K562 (cell line): ENCODE data around the gene CNR2. TPM values are rescaled to one million over a fixed set of nuclear protein-coding genes. Genes with fewer than 3 reads are reported as not detected.

Source experiments
- ATAC-seq: fragments of 200-7000 bp; cut with Tn5 transposase; 3 replicates; pipeline ENCODE4 v1.9.1; 2020; ENCODE audit warnings: moderate library complexity
- BruUV-seq: library from RNA; stranded (reverse); fragments of 400-500 nt; replicated peaks from 2 replicates; lab custom pipeline; 2021; lab: Mats Ljungman, UMichigan
- CTCF ChIA-PET: fragments of 300-600 bp; formaldehyde crosslinking; extraction: SDS; loops from one replicate; lab custom pipeline; 2021; ENCODE audit warnings: low intra/inter-chr PET ratio; lab: Yijun Ruan, JAX
- POLR2A ChIA-PET: fragments of 300-600, 350-650 bp; sonication (Branson Sonifier 250); formaldehyde crosslinking; extraction: SDS; loops from one replicate; lab custom pipeline; 2021; ENCODE audit warnings: antibody characterized with exemption, inconsistent platforms; lab: Yijun Ruan, JAX
- DNase-seq, 4 experiments: peaks; one replicate each; pipeline versions ENCODE4 v3.0.0 to v3.0.0-alpha.2; 2011 to 2018; ENCODE audit warnings: low spot score in 3 of 4, mixed read lengths in 3 of 4; ENCODE audit errors: extremely low read depth in 1 of 4
- FAIRE-seq: peaks from 2 replicates; lab custom pipeline; 2011; peaks lifted over from hg19 to GRCh38; lab: Jason Lieb, UNC
- H2AFZ ChIP-seq: 2 replicates; pipeline ENCODE4 v1.6.0; 2011; ENCODE audit warnings: low read depth, low read length, control low read depth, inconsistent platforms
- H3K27ac ChIP-seq: fragments of 200-600 bp; 3 replicates; pipeline ENCODE4 v1.8.0; 2011; ENCODE audit warnings: low read depth, mild to moderate bottlenecking, control low read depth, inconsistent platforms, low read length, moderate library complexity, mixed read lengths; ENCODE audit errors: extremely low read depth
- H3K27me3 ChIP-seq, 2 experiments: fragments of 300-600 bp in 1 of 2; 2 replicates in 1 of 2; 3 replicates in 1 of 2; pipeline versions ENCODE4 v1.6.0 to v1.8.0; 2011; ENCODE audit warnings: inconsistent platforms in 2 of 2, low read length in 2 of 2, mild to moderate bottlenecking in 1 of 2, mixed read lengths in 1 of 2, moderate library complexity in 1 of 2; ENCODE audit not compliant: control insufficient read depth in 2 of 2, insufficient read depth in 2 of 2
- H3K36me3 ChIP-seq: fragments of 300-600 bp; 3 replicates; pipeline ENCODE4 v1.8.0; 2011; ENCODE audit warnings: mild to moderate bottlenecking, low read length, inconsistent platforms; ENCODE audit not compliant: control insufficient read depth, insufficient read depth
- H3K4me1 ChIP-seq, 2 experiments: fragments of 200-600 bp in 1 of 2; replicated peaks in 1 of 2; 2 replicates in 1 of 2; 3 replicates in 1 of 2; pipeline versions ENCODE4 v1.5.1 to v1.8.0; 2011; ENCODE audit warnings: inconsistent platforms in 2 of 2, low read length in 2 of 2, mild to moderate bottlenecking in 1 of 2, mixed read lengths in 1 of 2, moderate library complexity in 1 of 2; ENCODE audit not compliant: control insufficient read depth in 2 of 2, insufficient read depth in 2 of 2
- H3K4me2 ChIP-seq: 2 replicates; pipeline ENCODE4 v1.6.1; 2011; ENCODE audit warnings: low read length, control low read depth, inconsistent platforms, mixed read lengths; ENCODE audit not compliant: insufficient read depth
- H3K4me3 ChIP-seq: fragments of 200-600 bp; sonication (generic), shearing (Covaris generic); 2 replicates; pipeline ENCODE4 v1.5.1; 2016; ENCODE audit warnings: control low read depth, inconsistent platforms
- H3K79me2 ChIP-seq: fragments of 200-600 bp; 3 replicates; pipeline ENCODE4 v1.8.0; 2011; ENCODE audit warnings: low read length, inconsistent platforms; ENCODE audit not compliant: control insufficient read depth, insufficient read depth
- H3K9ac ChIP-seq, 2 experiments: 2 replicates each; pipeline versions ENCODE4 v1.6.0 to v1.6.1; 2011; ENCODE audit warnings: low read depth in 2 of 2, low read length in 2 of 2, control low read depth in 1 of 2, inconsistent platforms in 1 of 2, mild to moderate bottlenecking in 1 of 2, mixed read lengths in 1 of 2; ENCODE audit not compliant: insufficient read depth in 1 of 2
- H3K9me1 ChIP-seq: one replicate; pipeline ENCODE4 v1.6.0; 2011; ENCODE audit warnings: inconsistent platforms, mild to moderate bottlenecking, low read length, moderate library complexity; ENCODE audit not compliant: control insufficient read depth, insufficient read depth
- H3K9me3 ChIP-seq: replicated peaks from 2 replicates; pipeline ENCODE4 v1.5.1; 2011; ENCODE audit warnings: low read depth, low read length, inconsistent platforms; ENCODE audit not compliant: control insufficient read depth, insufficient read depth
- H4K20me1 ChIP-seq: replicated peaks from 2 replicates; pipeline ENCODE4 v1.6.1; 2011; ENCODE audit warnings: low read length, inconsistent platforms, mixed read lengths; ENCODE audit not compliant: control insufficient read depth, insufficient read depth
- BRCA1 ChIP-seq, 2 experiments: fragments of 450-650 bp in 1 of 2; sonication (generic) in 1 of 2; formaldehyde crosslinking in 1 of 2; IDR thresholded peaks; 2 replicates each; pipeline versions ENCODE4 v1.5.0 to v1.6.1; 2017 to 2020; ENCODE audit warnings: mild to moderate bottlenecking in 1 of 2, missing genetic modification reagents in 1 of 2
- CBFA2T3 ChIP-seq: fragments of 450-650 bp; IDR thresholded peaks from 2 replicates; pipeline ENCODE4 v1.6.1; 2017
- FOXA3 ChIP-seq, 2 experiments: fragments of 450-650 bp in 1 of 2; sonication (generic) in 1 of 2; formaldehyde crosslinking; IDR thresholded peaks in 1 of 2; conservative IDR thresholded peaks in 1 of 2; 2 replicates each; pipeline versions ENCODE4 v1.4.0 to v1.8.0; 2020 to 2022; ENCODE audit warnings: mild to moderate bottlenecking in 2 of 2, missing genetic modification reagents in 1 of 2
- HOXB6 ChIP-seq: fragments of 250-450 bp; sonication (Bioruptor Pico); IDR thresholded peaks from 2 replicates; pipeline ENCODE4 v1.5.1; 2022; ENCODE audit warnings: mild to moderate bottlenecking, borderline replicate concordance
- TAF1 ChIP-seq: IDR thresholded peaks from 2 replicates; pipeline ENCODE4 v1.6.1; 2011; ENCODE audit warnings: mild to moderate bottlenecking, low read length, moderate library complexity; ENCODE audit not compliant: insufficient read depth, control insufficient read depth, severe bottlenecking; ENCODE audit errors: extremely low read depth
- TEAD4 ChIP-seq, 2 experiments: sonication (generic) in 1 of 2; formaldehyde crosslinking in 1 of 2; IDR thresholded peaks; 2 replicates each; pipeline versions ENCODE4 v1.6.1 to v1.8.0; 2012 to 2022; ENCODE audit warnings: borderline replicate concordance in 1 of 2, inconsistent platforms in 1 of 2, low read length in 1 of 2, mild to moderate bottlenecking in 1 of 2, missing genetic modification reagents in 1 of 2
- ZNF384 ChIP-seq: IDR thresholded peaks from 2 replicates; pipeline ENCODE4 v1.6.1; 2012; ENCODE audit warnings: low read depth, low read length, improper control_type of control experiment
- WGBS: fragments of 100-300 bp; shearing (Covaris generic); methylation state at CpG from one replicate; pipeline ENCODE4 v1.1.6; 2016; ENCODE audit warnings: low coverage, mixed read lengths; ENCODE audit not compliant: insufficient coverage; ENCODE audit errors: missing lambda C conversion rate; 5-methylcytosine and 5-hydroxymethylcytosine counted together
- in situ Hi-C: fragments of 300-500 bp; cut with MboI; formaldehyde crosslinking; loops from 4 replicates; pipeline ENCODE4 v1.15.0; 2018; ENCODE audit warnings: inconsistent platforms, mixed read lengths
- intact Hi-C: fragments of 100-400 bp; cut with micrococcal nuclease; formaldehyde crosslinking; loops from 2 replicates; pipeline ENCODE4 v1.14.2; 2022
- polyA plus RNA-seq, 8 experiments: library from polyadenylated mRNA; depleted of rRNA in 4 of 8; stranded (reverse) in 5 of 8; unstranded in 3 of 8; fragments of >200 nt; fragmentation: Nextera tagmentation in 2 of 8; fragmentation: Illumina TruSeq in 1 of 8; extraction: Ambion mirVana in 2 of 8; extraction: Trizol in 1 of 8; gene quantifications; 2 replicates each; pipeline versions ENCODE4 v1.2.1 to v1.2.3, GENCODE V29; 2011 to 2014; ENCODE audit warnings: inconsistent platforms in 1 of 8, missing spikeins in 1 of 8
- total RNA-seq, 7 experiments: library from RNA; depleted of rRNA in 6 of 7; stranded (reverse); fragments of >200 nt in 6 of 7; fragmentation: Illumina TruSeq in 2 of 7; extraction: Trizol in 2 of 7; gene quantifications; 2 replicates each; pipeline versions ENCODE4 v1.2.1 to v1.2.3, GENCODE V29; 2011 to 2021; ENCODE audit warnings: low replicate concordance in 1 of 7
- TF ChIP-seq, protein P1 (sequence below): fragments of 200-800 bp; sonication (Bioruptor generic); IDR thresholded peaks from 2 replicates; pipeline ENCODE4 v1.6.1; 2017; ENCODE audit warnings: missing genetic modification characterization, missing compliant biosample characterization
- TF ChIP-seq, protein P2 (sequence below): sonication (generic); formaldehyde crosslinking; IDR thresholded peaks from 2 replicates; pipeline ENCODE4 v1.9.0; 2022; ENCODE audit warnings: mild to moderate bottlenecking, missing genetic modification reagents
- TF ChIP-seq, protein P3 (sequence below): fragments of 450-650 bp; IDR thresholded peaks from 2 replicates; pipeline ENCODE4 v1.7.0; 2016; ENCODE audit warnings: borderline replicate concordance
- TF ChIP-seq, protein P4 (sequence below), 3 experiments: IDR thresholded peaks in 2 of 3; conservative IDR thresholded peaks in 1 of 3; 2 replicates each; pipeline ENCODE4 v1.5.1; 2011 to 2012; ENCODE audit warnings: low read length in 3 of 3, mild to moderate bottlenecking in 3 of 3, control low read depth in 2 of 3, improper control_type of control experiment in 1 of 3, inconsistent platforms in 1 of 3, low read depth in 1 of 3, mixed read lengths in 1 of 3, moderate library complexity in 1 of 3; ENCODE audit not compliant: insufficient read depth in 2 of 3

CNR2 gene
- total and polyA plus RNA-seq, 9 of the 15 experiments (the other 6 are each of a cell fraction or from before 2014, with no cell fraction given), result not detected

DNA sequence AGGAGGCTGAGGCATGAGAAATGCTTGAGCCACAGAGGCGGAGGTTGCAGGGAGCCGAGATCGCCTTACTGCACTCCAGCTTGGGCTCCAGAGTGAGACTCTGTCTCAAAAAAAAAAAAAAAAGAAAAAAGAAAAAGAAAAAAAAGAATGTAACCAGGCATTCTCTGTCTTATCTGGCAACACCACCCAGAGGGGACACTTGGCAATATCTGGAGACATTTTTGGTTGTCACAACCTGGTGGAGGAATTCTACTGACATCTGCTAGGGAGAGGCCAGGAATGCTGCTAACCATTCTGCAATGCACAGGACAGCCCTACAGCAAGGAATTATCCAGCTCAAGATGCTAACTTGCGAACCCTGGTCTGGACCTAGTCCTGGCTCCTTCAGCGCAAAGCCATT is 2.3 kb upstream of the CNR2 start:
- peak in 1 of 4 experiments; percentile 34 for DNase-seq
- no peaks in the 10 kb centered on the region for H3K36me3 ChIP-seq
- POLR2A ChIA-PET, result interaction anchor here (1.8 kb wide), 1 partner anchor 224 kb away, joined by 4 read pairs; the partner anchor contains the start of gene RPL11
- ATAC-seq, result no peak; the same call in 2 of the 3 replicates
- no peak overlapping the region for H3K4me2 ChIP-seq
- intact Hi-C loops, result loop anchor here (5.0 kb wide), 1 partner anchor 48 kb away; the partner anchor contains the start of gene FUCA1
- TF ChIP-seq, protein P1, sequence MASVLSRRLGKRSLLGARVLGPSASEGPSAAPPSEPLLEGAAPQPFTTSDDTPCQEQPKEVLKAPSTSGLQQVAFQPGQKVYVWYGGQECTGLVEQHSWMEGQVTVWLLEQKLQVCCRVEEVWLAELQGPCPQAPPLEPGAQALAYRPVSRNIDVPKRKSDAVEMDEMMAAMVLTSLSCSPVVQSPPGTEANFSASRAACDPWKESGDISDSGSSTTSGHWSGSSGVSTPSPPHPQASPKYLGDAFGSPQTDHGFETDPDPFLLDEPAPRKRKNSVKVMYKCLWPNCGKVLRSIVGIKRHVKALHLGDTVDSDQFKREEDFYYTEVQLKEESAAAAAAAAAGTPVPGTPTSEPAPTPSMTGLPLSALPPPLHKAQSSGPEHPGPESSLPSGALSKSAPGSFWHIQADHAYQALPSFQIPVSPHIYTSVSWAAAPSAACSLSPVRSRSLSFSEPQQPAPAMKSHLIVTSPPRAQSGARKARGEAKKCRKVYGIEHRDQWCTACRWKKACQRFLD (CRISPR knock-in tag), result no peak
- TF ChIP-seq ZNF384, result peak; percentile 83
- TF ChIP-seq BRCA1 (IDR thresholded peaks at IDR 0.05), result no peak
- no peak for TF ChIP-seq BRCA1 (CRISPR knock-in tag; IDR thresholded peaks at IDR 0.05)
- TF ChIP-seq, protein P2, sequence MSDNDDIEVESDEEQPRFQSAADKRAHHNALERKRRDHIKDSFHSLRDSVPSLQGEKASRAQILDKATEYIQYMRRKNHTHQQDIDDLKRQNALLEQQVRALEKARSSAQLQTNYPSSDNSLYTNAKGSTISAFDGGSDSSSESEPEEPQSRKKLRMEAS, result 0 out of 2 replicates have a peak, but pooled peaks have one; percentile 1
- TF ChIP-seq, protein P3, sequence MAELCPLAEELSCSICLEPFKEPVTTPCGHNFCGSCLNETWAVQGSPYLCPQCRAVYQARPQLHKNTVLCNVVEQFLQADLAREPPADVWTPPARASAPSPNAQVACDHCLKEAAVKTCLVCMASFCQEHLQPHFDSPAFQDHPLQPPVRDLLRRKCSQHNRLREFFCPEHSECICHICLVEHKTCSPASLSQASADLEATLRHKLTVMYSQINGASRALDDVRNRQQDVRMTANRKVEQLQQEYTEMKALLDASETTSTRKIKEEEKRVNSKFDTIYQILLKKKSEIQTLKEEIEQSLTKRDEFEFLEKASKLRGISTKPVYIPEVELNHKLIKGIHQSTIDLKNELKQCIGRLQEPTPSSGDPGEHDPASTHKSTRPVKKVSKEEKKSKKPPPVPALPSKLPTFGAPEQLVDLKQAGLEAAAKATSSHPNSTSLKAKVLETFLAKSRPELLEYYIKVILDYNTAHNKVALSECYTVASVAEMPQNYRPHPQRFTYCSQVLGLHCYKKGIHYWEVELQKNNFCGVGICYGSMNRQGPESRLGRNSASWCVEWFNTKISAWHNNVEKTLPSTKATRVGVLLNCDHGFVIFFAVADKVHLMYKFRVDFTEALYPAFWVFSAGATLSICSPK, result 0 out of 2 replicates have a peak, but pooled peaks have one; percentile 10
- peak; percentile 30; the same call in 1 of the 2 replicates for TF ChIP-seq CBFA2T3
- TF ChIP-seq, protein P4, sequence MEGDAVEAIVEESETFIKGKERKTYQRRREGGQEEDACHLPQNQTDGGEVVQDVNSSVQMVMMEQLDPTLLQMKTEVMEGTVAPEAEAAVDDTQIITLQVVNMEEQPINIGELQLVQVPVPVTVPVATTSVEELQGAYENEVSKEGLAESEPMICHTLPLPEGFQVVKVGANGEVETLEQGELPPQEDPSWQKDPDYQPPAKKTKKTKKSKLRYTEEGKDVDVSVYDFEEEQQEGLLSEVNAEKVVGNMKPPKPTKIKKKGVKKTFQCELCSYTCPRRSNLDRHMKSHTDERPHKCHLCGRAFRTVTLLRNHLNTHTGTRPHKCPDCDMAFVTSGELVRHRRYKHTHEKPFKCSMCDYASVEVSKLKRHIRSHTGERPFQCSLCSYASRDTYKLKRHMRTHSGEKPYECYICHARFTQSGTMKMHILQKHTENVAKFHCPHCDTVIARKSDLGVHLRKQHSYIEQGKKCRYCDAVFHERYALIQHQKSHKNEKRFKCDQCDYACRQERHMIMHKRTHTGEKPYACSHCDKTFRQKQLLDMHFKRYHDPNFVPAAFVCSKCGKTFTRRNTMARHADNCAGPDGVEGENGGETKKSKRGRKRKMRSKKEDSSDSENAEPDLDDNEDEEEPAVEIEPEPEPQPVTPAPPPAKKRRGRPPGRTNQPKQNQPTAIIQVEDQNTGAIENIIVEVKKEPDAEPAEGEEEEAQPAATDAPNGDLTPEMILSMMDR (IDR thresholded peaks at IDR 0.05 in 2 of 3, conservative IDR thresholded peaks at IDR 0.05 in 1 of 3; ENCODE audit: insufficient read depth in 2 of 3, low read depth in 1 of 3, low read length in 3 of 3), result peak in 2 of 3 experiments; percentile 24 to 27; a peak in 2 of 6 replicates
- TF ChIP-seq FOXA3 (CRISPR knock-in tag; conservative IDR thresholded peaks at IDR 0.05 in 1 of 2, IDR thresholded peaks at IDR 0.05 in 1 of 2), result no peak
- 0 out of 2 replicates have a peak, but pooled peaks have one; percentile 10 for TF ChIP-seq TEAD4 (IDR thresholded peaks at IDR 0.05; ENCODE audit: low read length)
- TF ChIP-seq TEAD4 (CRISPR knock-in tag; IDR thresholded peaks at IDR 0.05; ENCODE audit: borderline replicate concordance), result no peak
- TF ChIP-seq TAF1, result no peak
- no peak for TF ChIP-seq HOXB6 (CRISPR knock-in tag)
- BruUV-seq, result no TSS peak
- no peak overlapping the region for H3K9ac ChIP-seq
- H3K79me2 ChIP-seq, result no peaks in the 10 kb centered on the region
- no peaks in the 10 kb centered on the region for H3K27me3 ChIP-seq
- H3K9me1 ChIP-seq, result no peaks in the 10 kb centered on the region
- H2AFZ ChIP-seq, result peak overlapping the region; percentile 75; the same call in 1 of the 2 replicates
- H3K4me1 ChIP-seq, result peaks cover 35 to 47% of the 10 kb centered on the region in 2 experiments
- no peaks in the 10 kb centered on the region for H3K9me3 ChIP-seq
- WGBS, result 68% methylated on average over 5 of the region's 5 CpGs
- no peaks in the 10 kb centered on the region for H4K20me1 ChIP-seq
- peak; percentile 6 for FAIRE-seq
- in situ Hi-C loops, result no loop called here
- H3K27ac ChIP-seq, result no peak overlapping the region
- no peak overlapping the region for H3K4me3 ChIP-seq
- CTCF ChIA-PET, result interaction anchor here (1.0 to 2.3 kb wide), 3 partner anchors 105 to 143 kb away, joined by 3 to 22 read pairs (median 12); no protein-coding TSS in a partner anchor
